GM19351 (cell line): ENCODE results near the gene RTN4RL2.

Experiments
- ATAC-seq: cut with Tn5 transposase; IDR thresholded peaks from one replicate; pipeline ENCODE4 v1.9.1; 2021; ENCODE audit warnings: mild to moderate bottlenecking, moderate library complexity; ENCODE audit not compliant: unreplicated experiment

Gene RTN4RL2

DNA sequence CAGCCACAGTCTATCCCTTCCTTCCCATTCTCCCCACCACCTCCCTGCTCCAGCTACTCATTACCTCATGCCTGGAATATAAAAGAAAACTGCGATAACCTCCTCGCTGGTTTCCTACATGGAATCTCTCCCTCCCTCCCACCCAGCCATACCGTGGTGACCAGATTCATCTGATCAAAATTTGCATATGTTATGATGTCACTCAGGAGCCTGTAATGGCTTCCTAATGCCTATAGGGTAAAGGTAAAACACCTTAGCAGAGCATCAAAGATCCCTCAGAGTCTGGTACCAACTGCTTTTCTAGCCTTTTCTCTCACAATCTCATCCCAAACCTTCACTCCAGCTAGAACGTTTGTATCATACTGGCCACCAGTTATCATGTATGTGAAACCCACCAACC is 19.6 kb downstream of the RTN4RL2 start:
- no peak for ATAC-seq

DNA sequence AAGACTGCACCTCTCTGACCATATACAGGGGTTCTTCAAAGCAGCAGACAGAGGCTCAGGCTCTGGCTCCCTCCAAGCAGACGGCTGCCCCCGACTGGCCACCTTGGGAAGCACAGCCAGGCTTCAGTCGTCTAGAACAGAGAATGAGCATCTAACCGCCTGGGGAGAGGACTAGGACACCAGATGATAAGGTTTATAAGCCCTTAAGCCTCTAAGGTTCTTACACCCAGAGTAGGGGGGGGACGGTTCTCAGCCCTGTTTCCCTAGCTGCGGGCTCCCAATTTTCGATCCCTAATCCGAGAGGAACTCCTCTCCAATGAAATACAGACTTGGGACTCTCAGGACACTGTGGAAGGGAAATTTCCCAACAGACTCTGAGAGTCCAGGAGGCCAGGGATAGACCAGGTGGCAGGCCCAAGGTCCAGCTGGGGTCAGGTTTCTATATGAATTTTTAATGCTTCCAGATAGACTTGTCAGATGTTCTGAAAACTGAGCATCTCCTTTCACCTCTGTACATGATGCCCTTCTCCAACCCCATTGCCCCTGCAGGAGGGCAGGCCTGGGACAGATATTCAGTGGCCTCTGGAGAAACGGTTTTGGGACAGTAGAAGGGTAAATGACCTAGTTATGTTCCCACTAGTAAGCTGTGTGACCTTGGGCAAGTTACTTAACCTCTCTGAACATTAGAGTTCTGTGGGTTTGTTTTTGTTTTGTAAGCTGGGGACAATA is 20.2 kb downstream of the RTN4RL2 start:
- peak; percentile 38 for ATAC-seq

GRCh38 chr11:57481315-57481714 is 21.0 kb downstream of the RTN4RL2 start:
- ATAC-seq: no peak

DNA sequence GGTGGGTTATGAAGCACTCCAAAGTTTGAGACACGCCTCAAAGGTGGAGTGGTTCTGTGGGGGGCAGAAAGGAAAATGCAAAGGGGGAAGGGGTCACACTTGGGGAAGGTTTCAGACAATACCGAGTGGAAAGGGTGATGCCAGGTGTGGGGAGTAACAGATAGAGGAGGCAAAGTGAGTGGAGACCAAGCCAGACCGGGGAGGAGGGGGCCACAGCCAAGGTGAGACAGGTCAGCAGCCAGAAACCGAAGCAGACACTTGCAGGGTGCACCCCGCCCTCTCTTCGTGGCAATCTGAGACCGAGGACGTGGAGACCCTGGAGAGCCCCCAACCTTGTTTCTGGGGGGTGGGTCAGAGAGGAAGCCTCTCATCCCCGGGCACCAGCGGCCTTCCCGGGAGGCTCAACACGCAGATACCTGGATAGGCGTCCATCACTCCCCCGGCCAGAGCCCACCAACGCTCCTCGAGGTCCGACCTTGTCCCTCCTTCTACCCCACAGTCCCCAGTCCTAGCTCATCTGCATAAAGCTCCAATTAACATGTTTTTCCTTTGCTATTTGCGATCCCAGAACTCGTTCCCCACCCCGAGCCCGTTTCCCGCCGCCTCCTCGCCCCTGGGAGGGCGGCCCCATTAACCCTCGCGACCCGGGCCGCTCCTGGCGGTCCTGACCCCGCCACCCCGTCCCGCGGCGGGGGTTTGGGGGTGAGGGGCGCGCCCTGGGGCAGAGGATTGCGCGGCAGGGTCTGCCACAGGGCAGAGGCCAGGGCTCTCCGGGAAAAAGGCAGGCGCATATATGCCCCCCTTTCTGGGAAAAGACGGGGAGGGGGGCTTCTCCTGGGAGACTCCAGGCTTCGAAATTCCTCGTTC is 21.8 kb downstream of the RTN4RL2 start:
- no peak for ATAC-seq

GRCh38 chr11:57482782-57483561 is 22.6 kb downstream of the RTN4RL2 start:
- ATAC-seq: peak; percentile 45

- ATAC-seq: no peak
Observed at GRCh38 chr11:57483562-57483918, 23.2 kb downstream of the RTN4RL2 start.

GRCh38 chr11:57484141-57484710 is 23.9 kb downstream of the RTN4RL2 start:
- peak; percentile 57 for ATAC-seq

- ATAC-seq: no peak
Observed at GRCh38 chr11:57485217-57485990, 25.1 kb downstream of the RTN4RL2 start.

GRCh38 chr11:57487021-57487778 is 26.9 kb downstream of the RTN4RL2 start:
- ATAC-seq: no peak

DNA sequence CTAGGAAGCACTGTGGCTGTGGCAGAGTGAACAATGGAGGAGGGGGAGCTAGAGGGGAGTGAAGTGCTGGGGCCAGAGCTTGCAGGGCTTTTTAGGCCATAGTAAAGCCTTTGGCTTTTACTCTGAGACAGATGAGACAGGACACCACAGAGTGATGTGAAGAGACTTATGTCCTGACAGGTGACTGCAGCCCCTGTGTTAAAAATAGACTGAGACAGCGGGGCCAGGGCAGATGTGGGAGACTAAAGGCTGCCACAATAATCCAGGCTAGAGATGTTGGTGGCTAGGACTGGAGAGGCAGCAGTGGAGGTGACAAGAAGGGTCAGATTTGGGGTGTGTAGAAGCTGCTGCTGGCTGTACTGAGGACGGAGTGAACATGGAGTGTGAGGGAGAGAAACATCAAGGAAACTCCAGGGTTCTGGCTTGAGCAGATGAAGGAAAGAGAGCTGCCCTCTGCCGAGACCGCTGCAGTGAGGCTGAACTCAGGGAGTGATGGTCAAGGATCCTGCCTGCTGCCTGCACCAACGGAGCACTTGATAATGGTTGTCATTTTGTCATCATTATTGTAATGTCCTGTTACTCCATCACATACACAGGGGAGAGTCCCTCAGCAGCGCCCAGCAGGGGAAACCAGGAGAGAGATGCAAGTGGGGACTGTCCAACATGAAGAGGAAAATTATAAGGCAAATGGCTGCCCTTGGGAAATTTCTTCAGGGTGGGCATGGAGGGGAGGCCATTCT is 27.8 kb downstream of the RTN4RL2 start:
- no peak for ATAC-seq

- ATAC-seq: no peak
Observed at GRCh38 chr11:57490456-57491248, 30.3 kb downstream of the RTN4RL2 start.

DNA sequence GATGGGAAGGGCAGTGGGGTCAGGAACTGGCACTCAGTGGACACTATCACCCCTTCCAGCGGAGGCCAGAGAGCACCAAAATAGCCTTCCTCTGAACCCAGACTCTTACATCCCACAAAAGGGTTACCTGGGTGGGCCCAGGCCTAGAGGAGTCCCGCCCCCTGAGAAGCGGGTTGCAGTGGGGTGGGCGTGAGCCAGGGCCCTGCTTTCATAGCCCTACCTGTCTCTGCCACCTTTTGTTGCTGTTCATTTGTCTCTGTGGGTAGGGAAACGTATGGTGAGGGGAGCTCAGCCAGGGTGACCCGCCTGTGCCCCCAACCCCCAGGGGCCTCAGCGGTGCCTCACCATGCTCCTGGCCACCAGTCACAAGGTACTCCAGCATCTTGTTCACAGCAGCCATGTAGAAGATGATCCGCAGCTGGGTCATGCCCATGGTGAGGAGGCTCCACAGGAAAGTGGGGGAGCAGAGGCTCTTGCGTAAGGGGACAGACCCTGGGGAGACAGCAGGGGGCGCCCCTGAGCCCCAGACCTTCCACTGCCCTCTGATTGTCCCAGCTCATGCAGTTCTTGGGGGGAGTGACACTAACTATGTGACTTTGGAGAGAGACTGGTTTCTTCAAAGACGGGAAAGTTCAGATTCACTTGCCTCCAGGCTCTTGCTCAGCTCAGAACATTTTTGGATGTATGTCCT is 31.2 kb downstream of the RTN4RL2 start:
- peak; percentile 53 for ATAC-seq

GRCh38 chr11:57493507-57494503 is 33.5 kb downstream of the RTN4RL2 start:
- peak; percentile 88 for ATAC-seq

DNA sequence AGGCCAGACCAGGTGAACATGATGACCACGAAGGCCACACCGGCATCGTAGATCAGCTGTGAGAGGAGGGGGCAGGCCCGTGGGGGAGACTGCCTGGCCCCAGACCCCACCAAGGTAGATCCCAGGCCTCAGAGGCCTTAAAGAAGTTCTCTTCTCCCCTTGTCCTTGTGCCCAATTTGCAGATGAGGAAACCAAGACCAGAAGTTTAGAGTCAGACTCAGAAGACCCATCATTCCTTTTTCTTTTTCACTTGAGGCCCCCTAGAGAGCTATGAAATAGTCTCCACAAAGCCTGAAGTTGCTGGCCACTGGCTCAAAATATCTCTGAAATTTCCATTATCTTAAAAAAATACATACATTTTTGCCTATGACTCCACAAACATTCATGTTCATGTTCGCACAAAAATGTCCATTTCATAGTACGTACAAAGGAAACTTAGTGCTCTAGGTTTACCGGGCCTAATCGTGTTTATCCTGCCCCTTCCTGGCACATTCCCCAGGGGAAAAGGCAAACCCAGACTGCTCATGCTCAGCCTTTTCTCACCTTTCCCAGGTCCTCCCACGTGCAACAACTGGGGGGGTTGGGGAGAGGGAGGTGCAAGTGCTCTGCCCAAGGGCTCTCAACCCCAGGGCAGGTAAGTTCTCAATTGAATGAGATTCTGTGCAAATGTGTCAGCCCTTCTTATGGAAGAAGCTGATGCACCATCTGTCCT is 35.9 kb downstream of the RTN4RL2 start:
- ATAC-seq: no peak

DNA sequence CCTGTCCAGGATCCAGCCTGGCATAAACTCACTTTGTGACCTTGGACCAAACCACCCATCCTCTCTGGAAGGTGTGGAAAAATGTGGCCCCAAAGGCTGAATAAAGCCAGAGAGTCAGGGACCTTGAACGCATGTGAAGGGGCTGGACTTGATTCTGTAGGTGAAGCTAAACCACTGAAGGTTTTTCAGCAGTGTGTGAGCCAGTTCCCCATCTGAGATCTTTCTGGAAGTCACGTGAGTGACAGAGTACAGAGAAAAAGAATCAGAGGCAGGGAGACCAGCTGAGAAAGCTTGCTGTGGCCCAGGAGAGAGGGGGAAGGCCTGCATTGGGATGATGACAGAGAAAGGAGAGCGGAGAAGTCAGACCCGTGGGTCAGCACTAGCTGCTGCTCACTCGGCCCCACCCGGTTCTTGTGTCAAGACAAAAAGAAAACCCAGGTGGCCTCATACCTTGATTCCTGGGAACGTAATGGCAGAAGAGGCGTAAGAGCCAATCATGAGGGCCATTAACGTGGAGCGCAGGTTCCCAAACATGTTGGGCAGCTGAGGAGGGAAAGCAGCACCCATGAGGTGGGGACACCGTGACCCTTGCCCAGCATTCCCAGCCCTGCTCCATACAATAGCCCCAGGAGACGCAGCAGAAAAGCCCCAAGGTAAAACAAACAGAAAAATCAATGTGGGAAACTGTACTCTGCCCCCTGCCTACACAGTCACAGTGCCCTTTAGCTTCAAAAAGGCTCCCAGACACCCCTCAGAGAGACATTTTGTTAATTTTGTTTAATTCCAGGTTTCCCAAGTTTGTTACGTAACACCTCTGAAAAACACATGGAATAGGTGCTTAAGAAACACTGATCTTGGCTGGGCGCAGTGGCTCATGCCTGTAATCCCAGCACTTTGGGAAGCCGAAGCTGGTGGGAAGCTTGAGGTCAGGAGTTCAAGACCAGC is 37.2 kb downstream of the RTN4RL2 start:
- ATAC-seq: no peak
